T-helper 22 cell (primary cell): ENCODE results near the gene IL26.
A peak's percentile ranks its signal among the peaks of the same experiment; 100 is the strongest.
"Not testable (repeated sequence)": the region's sequence is repeated elsewhere in the genome, so short reads cannot be mapped to it uniquely, and the experiment has no call there.

ENCODE experiments used
- DNase-seq: peaks from one replicate; pipeline ENCODE4 v3.0.0-alpha.2; 2020; ENCODE audit warnings: low read depth

Gene IL26

DNA sequence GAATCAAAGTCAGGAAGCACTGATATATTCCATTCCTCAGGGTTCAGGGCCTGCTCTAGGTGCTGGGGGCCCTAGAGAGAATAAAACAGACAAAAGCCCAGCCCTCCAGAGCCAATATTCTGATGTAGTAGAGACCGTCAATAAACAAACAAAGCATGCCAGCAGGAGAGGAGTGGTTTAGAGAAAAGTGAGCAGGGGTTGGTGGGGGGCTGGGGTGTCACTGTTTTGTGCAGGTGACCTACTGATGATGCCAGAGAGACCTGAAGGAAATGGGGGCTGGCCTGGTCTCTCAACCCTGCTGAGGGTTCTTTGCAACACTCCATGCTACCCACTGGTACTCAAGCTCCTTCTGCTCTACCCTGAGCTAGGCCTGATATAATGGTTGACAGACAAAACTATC, 26.5 kb downstream of the IL26 start:
- no peak for DNase-seq

DNA sequence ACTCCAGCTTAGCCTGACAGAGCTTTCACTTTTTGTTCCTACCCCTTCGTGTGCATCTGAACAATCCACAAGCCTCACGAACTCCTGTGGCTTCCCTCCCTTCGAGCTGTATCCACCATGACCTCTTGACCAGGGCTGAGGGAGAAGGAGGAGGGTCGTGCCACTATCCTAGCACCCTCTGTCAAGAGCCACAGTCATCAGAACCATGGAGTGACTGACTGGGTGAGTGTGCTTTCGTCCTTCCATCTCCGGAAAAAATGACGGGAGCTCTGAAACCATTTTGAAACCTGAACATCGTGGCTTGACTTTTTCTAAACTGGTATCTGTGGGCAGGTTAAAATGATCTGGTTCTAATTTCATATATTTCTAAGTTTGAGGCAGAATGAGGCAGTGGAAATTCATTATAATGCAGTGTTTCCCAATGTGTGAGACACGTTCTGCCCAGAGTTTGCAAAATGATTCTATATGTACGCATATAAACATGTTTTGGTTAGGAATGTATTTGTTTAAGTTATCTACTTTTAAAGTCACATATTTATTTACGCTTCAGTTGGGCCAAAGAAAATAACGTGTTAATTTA, 27.0 kb downstream of the IL26 start:
- no peak for DNase-seq

DNA sequence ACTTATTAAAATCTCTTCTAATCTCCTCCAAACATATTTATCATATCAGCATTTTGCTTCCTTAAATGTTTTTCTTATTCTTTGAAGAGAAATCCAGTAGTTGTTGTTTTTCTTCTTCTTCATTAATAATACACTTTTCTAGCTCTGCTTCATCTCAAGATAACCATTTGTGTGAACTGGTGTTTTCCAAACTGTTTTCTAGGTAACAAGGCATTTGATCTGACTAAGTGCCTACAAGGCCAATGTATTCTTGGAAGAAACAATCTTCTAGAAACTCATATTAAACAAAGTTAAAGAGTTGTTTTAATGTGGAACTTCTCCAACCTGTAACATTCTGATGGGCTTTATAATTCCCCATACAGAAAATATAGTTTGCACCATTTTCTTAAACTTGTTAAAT, 35.3 kb downstream of the IL26 start:
- DNase-seq: no peak

DNA sequence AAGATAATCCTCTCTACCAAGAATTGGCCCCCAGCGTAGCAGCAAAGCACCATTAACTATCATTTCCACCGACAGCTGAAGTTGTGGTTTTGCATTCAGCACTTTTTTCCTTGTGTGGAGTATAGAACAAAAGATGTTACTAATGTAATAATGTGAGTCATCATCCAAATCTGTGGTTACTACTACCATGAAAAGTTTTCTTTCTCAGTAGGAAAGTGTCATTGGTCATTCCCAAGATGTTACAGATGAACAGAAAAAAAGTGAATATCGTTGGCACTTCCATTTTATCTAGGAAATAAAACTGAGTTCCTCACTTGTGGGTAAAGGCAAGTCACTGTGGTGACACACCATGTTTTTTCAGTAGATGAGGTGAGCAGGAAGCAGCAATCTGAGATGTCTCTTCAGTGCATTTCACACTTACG, 35.8 kb downstream of the IL26 start:
- DNase-seq: no peak

DNA sequence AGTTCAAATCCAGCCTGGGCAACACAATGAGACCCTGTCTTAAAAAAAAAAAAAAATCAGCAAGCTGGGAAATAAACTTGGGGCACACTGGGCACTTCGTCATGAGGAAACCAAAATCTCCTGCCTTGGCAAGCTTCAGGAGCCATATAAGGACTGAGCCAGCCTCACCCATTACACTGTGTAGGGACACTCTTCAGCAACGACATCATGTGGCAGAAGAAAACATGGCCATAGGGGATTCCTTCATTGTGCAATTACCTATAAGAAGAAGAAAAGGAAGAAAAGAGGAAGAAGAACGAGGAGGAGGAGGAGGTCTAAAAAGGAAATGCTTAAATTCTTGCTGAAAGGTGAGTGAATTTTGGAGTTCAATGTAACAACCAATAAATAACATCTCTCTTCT, 40.0 kb downstream of the IL26 start:
- no peak for DNase-seq

DNA sequence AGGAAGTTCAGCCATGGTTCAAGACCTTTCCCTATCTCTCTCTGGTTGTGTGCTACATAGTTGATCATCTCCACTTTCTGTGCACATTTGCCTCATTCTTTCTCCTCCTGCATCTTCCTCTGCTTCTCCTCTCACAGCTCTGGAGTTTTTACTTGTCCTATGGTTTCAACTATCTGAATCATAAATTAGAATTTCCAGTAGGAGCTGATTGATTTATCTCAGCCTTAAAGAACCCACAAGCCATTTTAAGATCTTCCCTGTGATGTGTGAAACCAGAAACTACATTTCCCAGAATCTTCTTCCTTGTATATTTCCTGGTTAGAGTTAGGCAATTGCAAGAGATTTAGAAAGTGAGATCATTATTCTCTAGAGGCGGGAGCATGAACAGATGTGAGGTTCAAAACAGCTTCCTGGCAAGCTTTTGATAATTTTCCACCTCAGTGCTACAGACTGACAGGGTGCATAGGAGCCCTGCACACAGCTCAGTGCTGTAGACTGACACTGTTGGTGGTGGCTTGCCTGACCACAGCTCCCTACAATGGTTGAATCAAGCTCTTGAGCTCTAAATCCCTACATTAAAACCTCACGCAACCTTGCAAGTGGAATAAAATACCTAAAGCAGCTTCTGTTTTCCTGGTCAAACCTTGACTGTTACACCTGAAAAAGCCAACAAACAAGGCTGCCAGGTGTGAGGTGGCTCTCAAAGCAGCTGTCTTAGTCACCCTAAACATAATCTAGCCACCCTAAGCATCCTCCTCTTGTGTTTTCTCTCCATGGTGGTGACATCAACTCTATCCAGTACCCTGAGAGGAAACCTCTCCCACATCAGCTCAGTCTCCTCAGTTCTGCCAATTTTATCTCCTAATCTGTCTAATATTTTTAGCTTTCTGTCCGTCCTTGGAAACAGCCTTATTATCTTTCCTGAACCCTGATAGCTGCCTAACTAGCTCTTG, 44.5 kb downstream of the IL26 start:
- DNase-seq: no peak

DNA sequence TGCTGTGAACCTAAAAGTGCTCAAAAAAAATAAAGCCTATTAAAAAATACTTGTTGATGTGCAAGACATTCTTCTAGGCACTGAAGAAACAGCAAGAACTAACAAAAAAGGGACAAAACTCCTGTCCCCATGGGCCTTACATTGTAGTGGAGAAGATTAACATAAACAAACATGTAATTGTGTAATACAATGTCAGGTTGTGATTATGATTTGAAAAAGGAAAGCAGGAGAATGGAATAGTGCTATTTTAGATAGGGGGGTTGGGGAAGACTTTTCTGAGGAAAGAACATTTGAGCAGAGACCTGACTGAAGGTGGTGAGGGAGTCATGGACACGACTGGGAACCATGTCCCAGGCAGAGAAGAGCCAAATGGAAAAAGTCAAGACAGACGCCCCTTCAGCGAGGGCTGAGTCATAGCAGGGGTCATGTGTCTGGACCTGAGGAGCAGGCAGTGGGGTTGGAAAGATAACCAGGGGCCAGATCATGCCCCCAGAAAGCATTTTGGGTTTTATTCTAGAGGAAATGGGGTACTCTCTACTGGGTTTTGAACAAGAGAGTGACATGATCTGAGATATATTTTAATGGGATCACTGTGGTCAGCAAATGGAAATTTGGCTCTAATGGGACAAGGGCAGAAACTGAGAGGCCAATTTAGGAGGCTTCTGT, 46.7 kb downstream of the IL26 start:
- DNase-seq: no peak

DNA sequence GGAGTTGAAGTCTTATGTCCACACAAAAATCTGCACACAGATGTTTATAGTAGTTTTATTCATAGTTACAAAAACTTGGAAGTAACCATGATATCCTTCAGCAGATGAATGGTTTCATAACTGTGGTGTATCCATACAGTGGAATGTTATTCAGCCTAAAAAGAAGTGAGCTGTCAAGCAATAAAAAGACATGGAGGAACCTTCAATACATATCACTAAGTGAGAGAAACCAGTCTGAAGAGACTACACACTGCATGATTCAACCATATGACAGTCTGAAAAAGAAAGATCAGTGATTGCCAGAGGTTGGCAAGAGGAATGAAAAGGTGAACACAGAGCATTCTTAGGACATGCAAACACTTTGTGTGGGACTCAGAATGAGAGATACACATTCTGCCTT, 47.4 kb downstream of the IL26 start:
- DNase-seq: no peak

DNA sequence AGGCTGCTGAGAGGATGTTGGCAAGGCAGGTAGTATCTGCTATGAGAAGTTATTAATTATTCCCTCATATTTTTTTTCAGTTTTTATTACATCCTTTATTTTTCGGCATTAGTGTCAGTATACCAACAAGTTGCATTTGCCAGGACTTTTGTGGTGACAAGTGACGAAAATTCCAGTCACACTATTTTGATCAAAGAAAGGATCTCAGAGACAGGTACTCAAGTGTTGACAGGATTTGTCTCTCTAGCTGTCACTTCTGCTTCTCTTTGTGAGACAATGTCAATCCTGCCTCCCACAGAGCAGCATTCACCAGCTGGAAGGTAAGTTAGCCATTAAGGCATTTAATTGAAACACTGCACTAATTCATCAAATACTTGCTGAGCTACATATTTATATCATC, 48.0 kb downstream of the IL26 start:
- DNase-seq: no peak

DNA sequence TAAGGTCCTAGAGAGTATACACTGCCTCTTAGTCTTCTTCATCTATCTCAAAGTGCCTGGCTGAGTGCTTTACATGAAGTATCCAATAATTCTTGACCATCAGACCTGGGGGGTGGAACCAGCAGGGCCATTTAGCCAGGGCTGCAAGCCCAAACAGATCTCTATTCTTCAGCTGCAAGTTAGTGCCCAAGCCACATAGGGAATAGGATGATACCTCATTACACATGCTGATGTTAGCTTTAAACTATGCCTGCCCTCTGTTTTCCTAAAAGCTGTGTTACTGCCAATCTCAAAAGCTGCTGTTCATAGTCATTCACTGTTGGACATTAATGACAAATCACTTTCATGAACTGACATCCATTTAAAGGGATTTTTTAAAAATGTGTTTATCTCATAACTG, 49.4 kb downstream of the IL26 start:
- no peak for DNase-seq

DNA sequence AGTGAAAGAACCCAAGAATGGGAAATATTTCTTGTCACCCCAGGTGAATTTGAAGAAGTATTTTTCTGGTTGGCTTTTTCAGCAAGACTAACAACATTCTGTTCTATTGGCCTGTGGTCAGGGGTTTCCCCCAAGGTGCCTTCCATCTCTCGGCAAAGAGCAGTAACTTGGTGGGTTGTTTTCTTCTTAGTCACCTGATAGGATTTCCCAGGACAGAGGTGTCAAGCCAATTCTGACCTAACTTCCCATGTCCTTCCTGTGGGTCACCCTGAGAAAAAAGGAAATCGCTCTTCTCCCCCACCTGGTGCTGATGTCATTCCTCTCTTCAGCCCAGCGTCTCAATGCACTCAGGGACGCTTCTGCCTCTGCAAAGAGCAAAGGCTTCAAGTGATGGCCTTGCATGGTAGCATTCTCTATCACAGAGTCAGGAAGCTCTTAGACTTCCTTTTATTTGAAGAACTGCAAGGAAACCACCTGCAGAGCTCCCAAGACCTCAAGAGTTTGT, 50.0 kb downstream of the IL26 start:
- peak; percentile 52 for DNase-seq

DNA sequence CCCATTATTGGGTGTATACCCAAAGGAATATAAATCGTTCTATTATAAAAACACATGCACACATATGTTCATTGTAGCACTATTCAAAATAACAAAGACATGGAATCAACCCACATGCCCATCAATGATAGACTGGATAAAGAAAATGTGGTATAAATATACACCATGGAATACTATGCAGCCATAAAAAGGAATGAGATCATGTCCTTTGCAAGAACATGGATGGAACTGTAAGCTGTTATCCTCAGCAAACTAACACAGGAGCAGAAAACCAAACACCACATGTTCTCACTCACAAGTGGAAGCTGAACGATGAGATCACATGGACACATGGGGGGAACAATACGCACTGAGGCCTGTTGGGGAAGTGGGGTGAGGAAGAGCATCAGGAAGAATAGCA, 50.8 kb downstream of the IL26 start:
- not testable (repeated sequence) for DNase-seq

DNA sequence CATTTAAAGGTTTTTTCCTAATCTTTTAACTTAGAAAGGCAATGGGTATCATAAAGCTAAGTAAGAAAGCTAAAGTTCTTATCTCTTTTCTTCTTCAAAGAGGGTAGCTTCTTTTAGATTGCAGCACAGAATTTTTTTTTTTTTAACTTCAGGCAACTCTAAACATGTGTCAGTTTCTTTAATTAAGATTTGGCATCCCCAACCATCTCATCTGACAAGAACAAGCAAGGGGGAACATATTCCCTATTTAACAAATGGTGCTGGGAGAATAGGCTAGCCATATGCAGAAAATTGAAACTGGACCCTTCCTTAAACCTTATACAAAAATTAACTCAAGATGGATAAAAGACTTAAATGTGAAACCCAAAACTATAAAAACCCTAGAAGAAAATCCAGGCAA, 51.8 kb downstream of the IL26 start:
- no peak for DNase-seq

DNA sequence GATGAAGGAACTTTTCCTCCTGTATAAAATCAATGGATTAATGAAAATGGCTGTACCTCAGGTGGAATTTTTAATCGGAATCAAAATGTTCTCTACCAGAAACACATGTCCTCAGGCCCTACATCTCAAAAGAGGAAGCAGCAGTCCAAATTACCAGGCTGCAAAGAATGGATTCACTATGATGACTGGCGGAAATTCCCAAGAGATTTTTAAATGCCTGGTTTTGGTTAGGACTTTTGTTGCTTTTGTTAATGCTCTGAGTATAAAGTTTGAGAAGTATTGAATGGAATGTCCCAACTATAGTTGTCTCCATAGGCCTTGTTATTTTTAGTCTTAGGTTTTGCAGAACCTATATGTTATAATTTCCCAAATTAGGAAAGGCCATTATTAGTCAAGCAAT, 54.9 kb downstream of the IL26 start:
- DNase-seq: no peak

DNA sequence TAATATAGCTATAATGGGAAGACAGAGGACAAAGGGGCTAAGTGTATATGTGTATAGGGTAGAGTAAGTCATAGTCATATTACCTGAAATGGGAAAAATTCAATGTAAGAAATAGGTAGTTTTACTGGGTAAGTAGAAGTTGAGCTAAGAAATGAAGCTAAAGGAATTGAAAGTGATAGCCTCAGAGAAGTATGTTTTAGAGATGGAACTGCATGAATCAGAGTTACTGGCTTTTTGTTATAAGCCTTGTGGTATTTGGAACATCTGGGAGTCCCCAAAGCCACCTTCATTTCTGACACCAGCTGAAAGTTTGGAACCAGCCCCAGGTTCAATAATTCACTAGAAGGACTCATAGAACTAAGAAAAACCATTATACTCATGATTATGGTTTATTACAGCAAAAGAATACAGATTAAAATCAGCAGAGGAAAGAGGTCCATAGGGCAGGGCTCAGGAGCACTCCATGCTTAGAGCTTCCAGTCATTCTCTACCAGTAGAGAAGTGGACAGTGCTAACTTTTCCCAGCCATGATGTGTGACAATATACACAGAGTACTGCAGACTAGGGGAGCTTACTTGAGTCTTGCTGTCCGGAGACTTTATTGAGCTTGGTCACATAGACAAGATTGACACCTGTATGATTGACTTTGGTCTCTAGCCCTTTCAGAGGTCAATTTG, 56.3 kb downstream of the IL26 start:
- DNase-seq: no peak

DNA sequence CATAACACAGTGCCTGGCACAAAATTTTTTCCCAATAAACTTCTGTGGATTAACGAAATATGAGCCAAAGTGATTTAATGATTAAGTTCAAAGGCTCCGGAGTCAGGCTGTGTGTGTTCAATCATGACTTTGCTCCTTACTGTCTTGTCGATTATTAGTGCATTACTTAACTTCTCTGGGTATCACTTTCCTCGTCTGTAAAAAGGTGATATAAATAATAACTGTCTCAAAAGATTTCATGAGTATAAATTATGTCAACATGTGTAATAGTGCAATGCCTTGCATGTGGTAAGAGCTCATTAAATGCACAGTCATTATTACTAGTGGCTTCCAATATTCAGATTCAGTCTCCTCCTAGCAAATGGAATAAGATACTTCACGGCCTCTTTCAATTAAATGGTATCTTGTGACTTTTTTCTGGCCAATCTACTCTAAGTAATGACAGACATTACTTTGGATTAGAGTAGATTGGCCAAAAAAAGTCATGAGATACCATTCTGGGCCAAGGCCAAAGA, 59.2 kb downstream of the IL26 start:
- no peak for DNase-seq

DNA sequence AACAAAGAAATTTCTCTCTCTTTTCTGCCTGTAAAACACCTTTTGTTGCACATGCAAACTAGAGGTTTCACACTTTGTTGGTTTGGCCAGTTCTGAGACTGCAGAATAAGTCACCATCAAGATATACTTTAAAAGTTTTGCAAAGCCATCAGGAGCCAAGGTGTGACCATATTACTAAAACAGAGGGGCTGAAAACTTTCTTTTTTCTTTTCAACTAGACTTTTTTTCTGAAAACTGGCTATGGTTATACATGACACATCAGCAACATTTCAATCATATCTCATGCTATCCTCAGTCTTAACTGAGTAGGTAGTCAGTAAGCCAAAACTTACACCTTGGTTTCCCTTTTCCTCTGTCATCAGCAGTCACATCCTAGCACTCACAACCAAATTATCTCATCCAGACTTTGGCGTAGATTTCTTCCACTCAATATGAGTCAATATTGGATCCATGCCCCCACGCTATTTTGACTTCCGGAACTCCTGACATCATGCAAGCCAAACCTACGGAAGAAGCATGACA, 62.0 kb downstream of the IL26 start:
- no peak for DNase-seq

DNA sequence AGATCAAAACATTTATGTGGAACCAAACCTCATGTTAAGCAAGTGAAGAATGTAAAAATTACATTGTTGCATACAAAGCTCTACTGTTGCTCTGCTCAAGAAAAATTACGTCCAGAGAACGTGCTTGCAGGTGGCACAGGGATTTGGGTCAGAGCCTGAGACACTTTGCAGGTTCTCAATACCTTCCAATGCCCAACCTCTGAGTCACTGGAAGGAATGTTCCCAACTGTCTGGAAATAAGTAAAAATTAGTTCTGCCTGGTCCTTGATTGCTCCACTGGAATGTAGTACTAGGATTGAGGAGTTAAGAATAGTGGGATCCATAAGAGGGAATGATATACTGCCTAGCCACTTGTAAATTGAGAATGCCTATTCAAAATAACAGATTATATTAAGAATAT, 63.2 kb downstream of the IL26 start:
- no peak for DNase-seq

DNA sequence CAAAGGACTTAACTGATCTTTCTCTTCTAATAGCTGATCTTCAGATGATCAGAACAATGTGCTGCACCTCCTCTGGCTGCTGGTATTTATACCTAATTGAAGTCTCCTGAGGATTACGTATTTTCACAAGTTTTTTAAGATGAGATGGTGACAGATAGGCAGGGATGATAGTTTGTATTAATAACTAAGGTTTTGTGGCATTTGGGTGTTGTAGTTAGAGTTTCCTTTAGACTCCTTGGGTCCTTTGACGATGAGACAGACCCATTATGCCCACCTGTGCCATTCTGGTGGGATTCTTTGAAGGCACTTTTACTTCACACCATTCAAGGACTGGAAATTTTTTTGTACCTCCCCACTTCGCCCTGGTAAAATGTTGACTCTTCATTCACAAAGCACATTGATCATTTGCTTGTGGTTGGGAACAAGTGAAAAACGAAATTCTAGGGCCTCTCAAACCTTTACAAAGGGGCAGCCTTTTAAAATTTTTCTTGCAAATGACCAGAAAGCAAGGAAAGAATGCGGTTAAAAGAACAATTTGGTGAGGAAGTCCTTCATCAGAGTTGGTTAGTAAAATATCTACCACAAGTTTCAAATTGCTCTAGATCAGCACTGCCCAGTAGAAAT, 65.8 kb downstream of the IL26 start, which contains the start of gene IFNG:
IFNG (minus strand) TSS at position 60 of the 624 bp plus-strand sequence. CDS start 125 bp downstream, outside the sequence.
- DNase-seq: no peak

DNA sequence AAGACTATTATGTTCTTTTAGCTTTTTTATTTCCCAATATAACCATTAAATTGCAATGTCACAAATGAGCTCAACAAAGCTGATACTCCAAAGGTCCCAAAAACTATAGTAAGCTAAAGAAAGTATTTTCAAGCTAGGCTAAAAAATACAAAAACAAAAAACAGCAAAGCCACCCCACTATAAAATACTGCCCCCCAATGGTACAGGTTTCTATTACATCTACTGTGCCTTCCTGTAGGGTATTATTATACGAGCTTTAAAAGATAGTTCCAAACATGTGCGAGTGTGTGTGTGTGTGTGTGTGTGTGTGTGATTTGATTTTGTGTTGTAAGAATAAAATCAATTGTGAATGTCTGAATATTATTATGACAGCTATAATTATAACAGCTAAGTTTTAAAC, 67.2 kb downstream of the IL26 start:
- DNase-seq: no peak

DNA sequence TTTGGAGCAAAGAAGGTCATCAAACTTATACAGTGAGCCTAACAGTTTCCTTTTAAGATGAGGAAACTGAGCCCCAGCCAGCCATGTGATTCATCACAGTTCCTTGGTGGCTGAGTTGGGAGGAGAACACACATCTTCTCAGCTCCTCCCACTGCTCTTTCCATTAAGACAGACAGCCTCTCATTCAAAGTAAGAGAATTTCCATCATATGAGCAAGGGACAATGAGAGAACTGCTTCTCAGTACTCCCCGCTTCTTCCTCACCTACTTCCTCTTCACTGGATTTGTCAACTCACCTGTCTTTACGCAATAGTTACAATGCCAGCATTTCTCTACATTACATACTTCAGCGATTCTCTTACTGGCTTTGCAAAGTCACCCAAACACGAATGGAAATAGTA, 68.2 kb downstream of the IL26 start:
- DNase-seq: no peak
